D721Med (cell line): Measurements from ENCODE around the gene S1PR1.
"Not testable (repeated sequence)": the region's sequence is repeated elsewhere in the genome, so short reads cannot be mapped to it uniquely, and the experiment has no call there.

ENCODE experiments used
- DNase-seq: peaks from one replicate; pipeline ENCODE4 v3.0.0; 2011; ENCODE audit warnings: low spot score; ENCODE audit not compliant: insufficient read length
- FAIRE-seq: peaks from 2 replicates; lab custom pipeline; 2011; peaks lifted over from hg19 to GRCh38; lab: Jason Lieb, UNC
- CTCF ChIP-seq: IDR thresholded peaks from 2 replicates; pipeline ENCODE4 v1.5.1; 2012; ENCODE audit warnings: mild to moderate bottlenecking, control low read depth; ENCODE audit not compliant: insufficient read depth; ENCODE audit errors: missing control alignments

The S1PR1 gene

GRCh38 chr1:101207891-101208290, 28.9 kb upstream of the S1PR1 start:
- no peak for DNase-seq
- FAIRE-seq, result no peak
- no peak for TF ChIP-seq CTCF

GRCh38 chr1:101215363-101216011, 21.3 kb upstream of the S1PR1 start:
- no peak for DNase-seq
- TF ChIP-seq CTCF, result no peak
- no peak for FAIRE-seq

- DNase-seq (no peak), FAIRE-seq (no peak)
Observed at GRCh38 chr1:101216623-101217022, 20.2 kb upstream of the S1PR1 start.

GRCh38 chr1:101217148-101217547, 19.7 kb upstream of the S1PR1 start:
- TF ChIP-seq CTCF, result no peak
- DNase-seq (no peak), FAIRE-seq (no peak)

More at GRCh38 chr1:101216623-101217022, 20.2 kb upstream of the S1PR1 start:
- TF ChIP-seq CTCF, result no peak

GRCh38 chr1:101218968-101219367, 17.9 kb upstream of the S1PR1 start:
- DNase-seq, FAIRE-seq: not testable (repeated sequence)

GRCh38 chr1:101219924-101220870, 16.6 kb upstream of the S1PR1 start:
- DNase-seq (no peak), FAIRE-seq (no peak)
- TF ChIP-seq CTCF, result no peak

- FAIRE-seq (no peak), DNase-seq (no peak)
- no peak for TF ChIP-seq CTCF
Observed at GRCh38 chr1:101220906-101221305, 15.9 kb upstream of the S1PR1 start.
